K562 (cell line): ENCODE measurements around the gene PPA2. TPM values are rescaled to one million over a fixed set of nuclear protein-coding genes. Genes with fewer than 3 reads are reported as not detected.

ENCODE experiments used
- ATAC-seq: fragments of 200-7000 bp; cut with Tn5 transposase; 3 replicates; pipeline ENCODE4 v1.9.1; 2020; ENCODE audit warnings: moderate library complexity
- BruUV-seq: library from RNA; stranded (reverse); fragments of 400-500 nt; replicated peaks from 2 replicates; lab custom pipeline; 2021; lab: Mats Ljungman, UMichigan
- CTCF ChIA-PET: fragments of 300-600 bp; formaldehyde crosslinking; extraction: SDS; loops from one replicate; lab custom pipeline; 2021; ENCODE audit warnings: low intra/inter-chr PET ratio; lab: Yijun Ruan, JAX
- POLR2A ChIA-PET: fragments of 300-600, 350-650 bp; sonication (Branson Sonifier 250); formaldehyde crosslinking; extraction: SDS; loops from one replicate; lab custom pipeline; 2021; ENCODE audit warnings: antibody characterized with exemption, inconsistent platforms; lab: Yijun Ruan, JAX
- DNase-seq, 4 experiments: peaks; one replicate each; pipeline versions ENCODE4 v3.0.0 to v3.0.0-alpha.2; 2011 to 2018; ENCODE audit warnings: low spot score in 3 of 4, mixed read lengths in 3 of 4; ENCODE audit errors: extremely low read depth in 1 of 4
- FAIRE-seq: peaks from 2 replicates; lab custom pipeline; 2011; peaks lifted over from hg19 to GRCh38; lab: Jason Lieb, UNC
- H2AFZ ChIP-seq: 2 replicates; pipeline ENCODE4 v1.6.0; 2011; ENCODE audit warnings: low read depth, low read length, control low read depth, inconsistent platforms
- H3K27ac ChIP-seq: fragments of 200-600 bp; 3 replicates; pipeline ENCODE4 v1.8.0; 2011; ENCODE audit warnings: low read depth, mild to moderate bottlenecking, control low read depth, inconsistent platforms, low read length, moderate library complexity, mixed read lengths; ENCODE audit errors: extremely low read depth
- H3K27me3 ChIP-seq, 2 experiments: fragments of 300-600 bp in 1 of 2; 2 replicates in 1 of 2; 3 replicates in 1 of 2; pipeline versions ENCODE4 v1.6.0 to v1.8.0; 2011; ENCODE audit warnings: inconsistent platforms in 2 of 2, low read length in 2 of 2, mild to moderate bottlenecking in 1 of 2, mixed read lengths in 1 of 2, moderate library complexity in 1 of 2; ENCODE audit not compliant: control insufficient read depth in 2 of 2, insufficient read depth in 2 of 2
- H3K36me3 ChIP-seq: fragments of 300-600 bp; 3 replicates; pipeline ENCODE4 v1.8.0; 2011; ENCODE audit warnings: mild to moderate bottlenecking, low read length, inconsistent platforms; ENCODE audit not compliant: control insufficient read depth, insufficient read depth
- H3K4me1 ChIP-seq, 2 experiments: fragments of 200-600 bp in 1 of 2; replicated peaks in 1 of 2; 2 replicates in 1 of 2; 3 replicates in 1 of 2; pipeline versions ENCODE4 v1.5.1 to v1.8.0; 2011; ENCODE audit warnings: inconsistent platforms in 2 of 2, low read length in 2 of 2, mild to moderate bottlenecking in 1 of 2, mixed read lengths in 1 of 2, moderate library complexity in 1 of 2; ENCODE audit not compliant: control insufficient read depth in 2 of 2, insufficient read depth in 2 of 2
- H3K4me2 ChIP-seq: 2 replicates; pipeline ENCODE4 v1.6.1; 2011; ENCODE audit warnings: low read length, control low read depth, inconsistent platforms, mixed read lengths; ENCODE audit not compliant: insufficient read depth
- H3K4me3 ChIP-seq: fragments of 200-600 bp; sonication (generic), shearing (Covaris generic); 2 replicates; pipeline ENCODE4 v1.5.1; 2016; ENCODE audit warnings: control low read depth, inconsistent platforms
- H3K79me2 ChIP-seq: fragments of 200-600 bp; 3 replicates; pipeline ENCODE4 v1.8.0; 2011; ENCODE audit warnings: low read length, inconsistent platforms; ENCODE audit not compliant: control insufficient read depth, insufficient read depth
- H3K9ac ChIP-seq, 2 experiments: 2 replicates each; pipeline versions ENCODE4 v1.6.0 to v1.6.1; 2011; ENCODE audit warnings: low read depth in 2 of 2, low read length in 2 of 2, control low read depth in 1 of 2, inconsistent platforms in 1 of 2, mild to moderate bottlenecking in 1 of 2, mixed read lengths in 1 of 2; ENCODE audit not compliant: insufficient read depth in 1 of 2
- H3K9me1 ChIP-seq: one replicate; pipeline ENCODE4 v1.6.0; 2011; ENCODE audit warnings: inconsistent platforms, mild to moderate bottlenecking, low read length, moderate library complexity; ENCODE audit not compliant: control insufficient read depth, insufficient read depth
- H3K9me3 ChIP-seq: replicated peaks from 2 replicates; pipeline ENCODE4 v1.5.1; 2011; ENCODE audit warnings: low read depth, low read length, inconsistent platforms; ENCODE audit not compliant: control insufficient read depth, insufficient read depth
- H4K20me1 ChIP-seq: replicated peaks from 2 replicates; pipeline ENCODE4 v1.6.1; 2011; ENCODE audit warnings: low read length, inconsistent platforms, mixed read lengths; ENCODE audit not compliant: control insufficient read depth, insufficient read depth
- FOXK1 ChIP-seq: sonication (generic); formaldehyde crosslinking; IDR thresholded peaks from 2 replicates; pipeline ENCODE4 v1.8.0; 2022; ENCODE audit warnings: missing genetic modification reagents, mild to moderate bottlenecking, borderline replicate concordance
- NFIC ChIP-seq: fragments of 450-650 bp; IDR thresholded peaks from 2 replicates; pipeline ENCODE4 v1.6.1; 2017; ENCODE audit warnings: mild to moderate bottlenecking, inconsistent platforms
- ZNF830 ChIP-seq: fragments of 250-450 bp; sonication (Bioruptor Pico); IDR thresholded peaks from 2 replicates; pipeline ENCODE4 v1.5.0; 2021; ENCODE audit warnings: mild to moderate bottlenecking
- WGBS: fragments of 100-300 bp; shearing (Covaris generic); methylation state at CpG from one replicate; pipeline ENCODE4 v1.1.6; 2016; ENCODE audit warnings: low coverage, mixed read lengths; ENCODE audit not compliant: insufficient coverage; ENCODE audit errors: missing lambda C conversion rate; 5-methylcytosine and 5-hydroxymethylcytosine counted together
- in situ Hi-C: fragments of 300-500 bp; cut with MboI; formaldehyde crosslinking; loops from 4 replicates; pipeline ENCODE4 v1.15.0; 2018; ENCODE audit warnings: inconsistent platforms, mixed read lengths
- intact Hi-C: fragments of 100-400 bp; cut with micrococcal nuclease; formaldehyde crosslinking; loops from 2 replicates; pipeline ENCODE4 v1.14.2; 2022
- polyA plus RNA-seq, 8 experiments: library from polyadenylated mRNA; depleted of rRNA in 4 of 8; stranded (reverse) in 5 of 8; unstranded in 3 of 8; fragments of >200 nt; fragmentation: Nextera tagmentation in 2 of 8; fragmentation: Illumina TruSeq in 1 of 8; extraction: Ambion mirVana in 2 of 8; extraction: Trizol in 1 of 8; gene quantifications; 2 replicates each; pipeline versions ENCODE4 v1.2.1 to v1.2.3, GENCODE V29; 2011 to 2014; ENCODE audit warnings: inconsistent platforms in 1 of 8, missing spikeins in 1 of 8
- total RNA-seq, 7 experiments: library from RNA; depleted of rRNA in 6 of 7; stranded (reverse); fragments of >200 nt in 6 of 7; fragmentation: Illumina TruSeq in 2 of 7; extraction: Trizol in 2 of 7; gene quantifications; 2 replicates each; pipeline versions ENCODE4 v1.2.1 to v1.2.3, GENCODE V29; 2011 to 2021; ENCODE audit warnings: low replicate concordance in 1 of 7
- TF ChIP-seq, protein P1 (sequence below): fragments of 250-450 bp; sonication (Bioruptor Pico); IDR thresholded peaks from 2 replicates; pipeline ENCODE4 v1.9.0; 2021; ENCODE audit warnings: mild to moderate bottlenecking, inconsistent platforms

Gene PPA2
- total and polyA plus RNA-seq, 9 of the 15 experiments (the other 6 are each of a cell fraction or from before 2014, with no cell fraction given), result 48.3 to 190 (median 109) TPM

DNA sequence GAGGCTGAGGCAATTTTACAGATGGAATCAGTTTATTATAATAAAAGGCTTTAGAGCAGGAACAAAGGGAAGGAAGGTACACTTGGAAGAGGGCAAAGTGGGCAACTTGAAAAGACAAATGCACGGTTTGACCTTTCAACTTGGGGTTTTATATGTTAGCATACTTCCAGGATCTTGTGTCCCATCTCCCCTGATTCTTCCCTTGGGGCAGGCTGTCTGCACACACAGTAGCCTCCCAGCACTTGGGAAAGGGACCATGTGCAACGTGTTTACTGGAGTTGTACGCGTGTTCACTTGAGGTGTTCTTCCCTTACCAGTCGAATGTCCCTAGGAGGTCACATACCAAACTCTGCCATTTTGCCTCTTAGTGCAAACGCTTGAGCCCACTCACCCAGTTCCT lies 7.3 kb downstream of the PPA2 start:
- Histone ChIP-seq H3K9ac (no peak overlapping the region), H3K9me3 (peaks cover 29% of the 10 kb centered on the region), H3K4me3 (no peak overlapping the region), H3K9me1 (no peaks in the 10 kb centered on the region), H2AFZ (no peak overlapping the region), H3K27me3 (no peaks in the 10 kb centered on the region), H3K36me3 (peaks cover 65% of the 10 kb centered on the region; the same call in 2 of the 3 replicates), H4K20me1 (no peaks in the 10 kb centered on the region), H3K27ac (no peak overlapping the region), H3K4me1 (peaks cover 0 to 10% of the 10 kb centered on the region in 2 experiments; a peak in 3 of 5 replicates), H3K4me2 (no peak overlapping the region), H3K79me2 (peaks cover 64% of the 10 kb centered on the region)
- POLR2A ChIA-PET, result no interaction called here
- TF ChIP-seq, protein P1, sequence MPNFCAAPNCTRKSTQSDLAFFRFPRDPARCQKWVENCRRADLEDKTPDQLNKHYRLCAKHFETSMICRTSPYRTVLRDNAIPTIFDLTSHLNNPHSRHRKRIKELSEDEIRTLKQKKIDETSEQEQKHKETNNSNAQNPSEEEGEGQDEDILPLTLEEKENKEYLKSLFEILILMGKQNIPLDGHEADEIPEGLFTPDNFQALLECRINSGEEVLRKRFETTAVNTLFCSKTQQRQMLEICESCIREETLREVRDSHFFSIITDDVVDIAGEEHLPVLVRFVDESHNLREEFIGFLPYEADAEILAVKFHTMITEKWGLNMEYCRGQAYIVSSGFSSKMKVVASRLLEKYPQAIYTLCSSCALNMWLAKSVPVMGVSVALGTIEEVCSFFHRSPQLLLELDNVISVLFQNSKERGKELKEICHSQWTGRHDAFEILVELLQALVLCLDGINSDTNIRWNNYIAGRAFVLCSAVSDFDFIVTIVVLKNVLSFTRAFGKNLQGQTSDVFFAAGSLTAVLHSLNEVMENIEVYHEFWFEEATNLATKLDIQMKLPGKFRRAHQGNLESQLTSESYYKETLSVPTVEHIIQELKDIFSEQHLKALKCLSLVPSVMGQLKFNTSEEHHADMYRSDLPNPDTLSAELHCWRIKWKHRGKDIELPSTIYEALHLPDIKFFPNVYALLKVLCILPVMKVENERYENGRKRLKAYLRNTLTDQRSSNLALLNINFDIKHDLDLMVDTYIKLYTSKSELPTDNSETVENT (CRISPR knock-in tag), result no peak
- TF ChIP-seq NFIC, result peak; percentile 58
- TF ChIP-seq FOXK1, result no peak
- no peak for TF ChIP-seq ZNF830
- ATAC-seq (no peak), FAIRE-seq (no peak), DNase-seq (no peak)
- CTCF ChIA-PET, result no interaction called here
- intact Hi-C loops (no loop called here), in situ Hi-C loops (no loop called here)
- no TSS peak for BruUV-seq
- 98% methylated on average over 5 of the region's 6 CpGs for WGBS
